NCI-H187 (cell line): Measurements from ENCODE around the gene UBE2QL1.

ENCODE experiments used
- DNase-seq, 2 experiments: peaks; one replicate each; lab custom pipeline; 2025; lab: John Stamatoyannopoulos, UW

The UBE2QL1 gene

DNA sequence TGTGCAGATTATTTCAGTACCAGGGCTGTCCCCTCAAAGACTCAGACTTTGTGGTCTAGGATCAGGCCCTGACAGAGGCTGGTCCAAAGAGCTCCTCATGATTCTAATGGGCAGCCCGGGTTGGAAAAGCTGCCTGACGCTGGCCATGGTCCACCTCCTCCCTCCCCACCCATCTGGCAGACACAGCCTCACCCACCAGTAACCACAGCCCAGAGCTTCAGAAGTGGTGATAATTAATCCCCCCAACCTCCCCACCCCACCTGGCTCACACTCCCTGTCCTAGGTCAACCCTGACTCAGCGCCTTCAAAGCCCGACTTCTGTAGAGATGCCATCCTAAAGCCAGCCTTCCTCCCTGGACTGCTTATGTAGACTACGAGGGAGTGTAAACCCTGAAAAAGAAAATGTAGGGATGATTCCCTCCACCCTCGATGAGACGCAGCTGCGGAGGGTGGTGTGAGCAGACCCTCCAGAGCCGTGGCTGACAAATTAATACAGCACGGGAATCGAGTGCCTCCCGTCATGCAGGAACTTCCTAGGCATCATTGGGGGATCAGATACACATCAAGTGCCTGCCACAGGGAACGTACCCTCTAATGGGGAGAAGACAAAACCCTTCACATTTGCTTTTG, 7.0 kb downstream of the UBE2QL1 start:
- DNase-seq: no peak

DNA sequence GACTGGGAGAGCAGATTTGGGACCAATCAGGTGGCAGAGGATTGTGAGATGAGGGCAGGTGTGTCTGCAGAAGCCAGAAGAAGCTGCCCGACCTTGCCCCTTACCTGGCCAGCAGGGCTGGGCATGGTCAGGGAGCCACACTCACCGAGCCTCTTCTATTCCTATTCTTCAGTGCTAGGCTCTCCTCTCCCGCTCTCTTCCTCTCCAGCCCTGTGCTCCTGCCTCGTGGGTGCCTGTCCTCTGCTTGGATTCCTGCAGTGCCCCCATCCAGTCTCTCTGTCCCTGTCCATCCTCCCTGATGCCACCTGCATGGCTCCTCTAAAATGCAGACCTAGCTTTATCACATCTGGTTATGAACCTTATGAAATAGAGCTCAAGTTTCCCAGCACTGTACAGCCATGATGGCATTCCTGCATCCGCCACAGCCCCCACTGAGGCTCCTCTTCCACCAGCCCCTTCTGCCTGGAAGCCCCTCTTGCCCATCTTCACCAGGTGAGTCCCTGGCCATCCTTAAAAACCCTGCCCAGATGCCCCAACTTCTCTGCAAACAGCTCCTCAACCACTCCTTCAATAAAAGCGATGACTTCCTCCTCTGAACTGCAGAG, 8.2 kb downstream of the UBE2QL1 start:
- no peak for DNase-seq

DNA sequence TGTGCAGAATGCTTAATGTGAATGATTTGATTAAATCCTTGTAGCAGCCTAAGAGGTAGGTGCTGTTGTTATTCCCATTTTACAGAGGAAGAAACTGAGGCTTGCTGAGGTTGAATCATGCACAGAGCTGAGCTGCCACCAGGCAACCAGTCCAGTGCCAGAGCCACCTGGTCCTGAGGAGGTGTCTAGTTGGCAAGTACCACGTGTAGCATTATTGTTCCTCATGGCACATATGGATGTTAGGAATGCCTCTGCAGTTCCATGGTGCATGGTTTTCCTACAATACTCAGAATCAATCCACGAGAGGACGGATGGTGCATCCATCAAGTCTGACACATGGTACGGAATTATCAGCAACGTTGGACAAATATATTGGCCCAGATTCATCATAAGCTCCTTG, 8.9 kb downstream of the UBE2QL1 start:
- no peak for DNase-seq

DNA sequence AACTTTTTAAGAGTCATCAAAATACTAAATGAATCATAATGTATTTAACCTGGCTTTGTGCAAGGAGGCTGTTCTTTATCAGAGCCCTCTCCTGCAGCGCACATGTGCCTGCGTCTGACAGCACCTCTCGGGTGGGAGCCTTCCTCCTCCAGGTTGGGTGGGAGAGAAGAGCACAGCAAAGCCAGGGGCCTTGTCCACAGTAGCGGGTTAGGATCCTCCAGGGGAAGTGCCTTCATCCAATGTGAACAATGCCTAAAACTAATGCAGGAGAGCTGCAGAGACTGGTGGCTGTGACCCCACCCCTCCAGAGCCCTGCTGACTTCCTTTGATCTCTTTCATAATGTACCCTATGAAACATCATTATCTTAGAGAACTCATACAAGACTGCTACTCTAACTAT, 10.2 kb downstream of the UBE2QL1 start:
- DNase-seq: no peak

DNA sequence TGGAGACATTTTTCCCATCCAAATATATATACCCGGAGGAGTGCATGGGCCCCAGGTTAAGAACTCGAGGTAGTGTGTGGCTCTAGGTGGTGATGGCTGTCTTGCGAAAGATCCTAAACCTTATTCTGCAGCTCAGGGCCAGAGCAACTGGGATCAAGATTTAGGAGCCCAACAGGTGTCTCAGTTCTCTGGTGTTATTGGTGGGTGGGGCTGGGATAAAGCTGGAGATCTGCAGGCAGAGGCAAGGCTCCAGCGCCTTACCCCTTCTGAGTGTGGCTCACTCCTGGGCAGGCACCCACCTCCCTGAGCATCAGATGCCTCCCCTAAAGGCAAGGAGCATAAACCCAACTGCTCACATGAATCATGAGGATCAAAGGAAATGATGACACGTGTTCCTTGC, 11.2 kb downstream of the UBE2QL1 start:
- no peak for DNase-seq

DNA sequence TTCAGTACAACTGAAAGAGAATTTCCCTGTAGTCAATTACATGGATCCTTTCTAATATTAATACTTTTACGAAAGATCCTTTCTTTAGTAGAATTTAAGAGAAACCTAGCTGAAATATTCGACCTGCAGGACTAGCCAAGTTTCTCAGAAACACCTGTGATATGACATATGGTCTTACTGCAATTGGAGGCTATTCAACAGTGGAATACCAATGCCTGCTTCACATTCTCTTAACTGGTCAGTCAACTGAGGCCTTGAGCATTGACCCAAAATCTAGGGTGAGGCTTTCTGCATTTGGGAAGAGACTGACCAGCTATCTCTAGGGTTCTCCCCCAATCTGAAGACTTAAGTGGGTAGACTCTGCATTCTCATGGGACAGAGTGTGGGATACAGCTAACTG, 12.3 kb downstream of the UBE2QL1 start:
- no peak for DNase-seq

DNA sequence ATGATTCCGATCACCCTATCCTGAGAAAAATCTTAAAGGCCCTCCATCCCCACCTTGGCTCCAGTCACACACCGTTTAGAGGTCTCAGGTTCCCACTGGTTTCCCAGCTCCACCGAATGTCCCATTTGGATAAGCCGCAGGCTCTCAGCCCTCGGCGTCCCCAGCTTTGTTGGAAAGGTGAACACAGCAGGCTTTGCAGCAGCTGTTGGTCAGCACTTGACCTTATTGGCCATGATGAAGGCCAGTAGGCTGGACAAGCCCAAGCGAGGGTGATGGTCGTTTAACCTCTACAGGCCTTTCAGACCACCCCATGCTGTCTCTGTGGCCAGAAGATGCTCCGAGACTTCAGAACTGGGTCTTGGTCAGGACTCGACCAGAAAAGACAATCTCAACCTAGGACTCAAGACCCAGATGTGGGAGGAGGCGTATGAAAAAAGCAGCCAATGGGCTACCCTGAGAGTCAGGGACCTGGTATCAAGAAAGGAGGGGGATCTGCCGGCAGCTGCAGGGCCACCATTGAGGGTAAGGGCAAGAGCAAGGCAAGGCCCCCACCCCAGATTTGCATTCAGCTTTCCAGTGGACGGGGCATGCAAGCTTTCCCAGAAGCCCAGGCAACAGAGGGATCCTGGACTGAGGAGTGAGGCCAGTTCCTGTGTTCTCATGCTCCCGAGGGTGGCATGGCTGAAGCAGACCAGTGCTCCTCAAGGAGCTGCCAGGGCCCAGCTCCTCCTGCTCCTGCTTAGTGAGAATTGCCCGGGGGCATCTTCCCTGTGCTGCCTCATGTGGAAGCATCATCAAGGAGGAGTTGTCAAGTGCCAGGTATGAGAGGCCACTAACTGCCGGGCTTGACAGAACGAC, 13.4 kb downstream of the UBE2QL1 start:
- no peak for DNase-seq

DNA sequence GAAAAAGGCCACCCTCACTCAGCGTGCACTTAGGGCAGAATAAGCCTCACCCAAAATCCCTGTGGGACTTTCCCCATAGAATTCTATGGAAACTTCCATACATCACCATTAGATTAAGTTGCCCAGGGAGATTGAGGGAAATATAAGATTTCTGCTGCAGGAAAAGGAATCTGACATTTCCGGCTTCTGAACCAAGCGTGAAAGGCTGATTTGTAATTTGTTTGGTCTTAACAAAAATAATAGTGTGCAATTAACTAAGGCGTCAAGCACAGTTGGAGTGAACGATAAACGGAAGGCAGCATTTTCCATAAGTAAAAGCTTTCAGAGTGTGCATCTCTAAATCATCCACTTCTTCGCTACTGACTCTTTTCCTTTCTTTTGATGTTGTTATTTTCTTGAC, 14.0 kb downstream of the UBE2QL1 start:
- DNase-seq: no peak

DNA sequence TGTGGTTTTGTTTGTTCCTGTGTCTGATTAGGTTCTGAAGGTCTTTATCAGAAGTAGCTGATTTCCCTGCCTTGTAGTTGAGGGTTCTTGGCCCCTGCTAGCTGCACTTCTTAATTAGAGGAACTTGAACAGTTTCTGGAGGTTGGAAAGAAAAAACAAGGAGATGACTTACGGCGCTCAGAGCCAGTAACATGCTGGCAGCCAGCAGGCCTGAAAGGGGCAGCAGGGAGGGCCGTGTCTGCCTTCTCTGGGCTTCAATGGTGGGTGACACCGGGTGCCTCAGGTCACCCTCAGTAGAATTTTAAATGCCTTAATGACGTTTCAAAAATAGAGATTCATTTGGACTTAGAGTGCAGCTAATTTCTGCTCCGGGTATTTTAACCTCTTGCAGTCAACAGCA, 15.8 kb downstream of the UBE2QL1 start:
- DNase-seq: no peak

DNA sequence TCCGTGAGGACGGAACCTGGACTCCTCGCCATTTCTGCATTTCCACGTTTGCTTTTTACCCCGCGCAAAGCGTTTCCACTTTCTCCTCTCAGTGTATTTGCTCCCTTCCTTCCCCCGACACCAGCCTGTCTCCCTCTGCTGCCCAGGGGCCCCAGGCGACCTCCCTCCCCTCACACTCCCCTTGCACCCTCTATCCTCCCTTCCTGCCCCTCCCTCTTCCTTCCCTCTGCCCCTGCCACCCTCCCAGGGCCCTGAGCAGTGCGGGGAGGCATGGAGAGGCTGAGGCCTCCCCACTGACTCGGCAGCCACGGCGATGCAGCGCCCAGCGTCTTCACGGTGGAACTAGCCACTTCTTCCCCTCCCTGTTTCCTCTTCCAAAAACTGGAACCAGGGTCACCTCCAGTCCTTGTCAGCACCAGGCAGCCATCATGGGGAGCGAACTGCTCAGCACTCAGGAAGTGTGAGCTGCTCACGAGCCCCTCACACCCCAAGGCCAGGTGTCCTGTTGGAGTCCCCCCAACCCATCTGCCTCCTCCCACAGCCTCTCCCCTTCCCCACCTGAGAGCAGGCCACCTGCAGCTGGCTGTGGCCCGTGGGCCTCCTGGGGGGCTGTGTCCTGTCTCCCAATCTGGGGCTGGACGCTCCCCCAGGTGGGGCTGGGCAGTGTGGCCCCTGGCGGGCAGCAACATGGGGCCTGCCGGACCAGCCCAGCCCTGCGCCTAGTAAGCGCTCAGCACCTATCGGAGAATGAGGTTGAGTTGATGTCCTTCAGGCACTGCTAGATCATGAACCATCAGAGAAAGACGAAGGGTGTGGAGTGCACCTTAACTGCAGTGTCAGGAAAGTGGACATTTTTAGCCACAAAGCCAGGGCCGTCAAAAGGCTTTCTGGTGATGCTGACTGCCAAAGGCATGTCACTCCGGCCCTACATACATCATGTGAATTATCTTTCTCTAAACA, 17.5 kb downstream of the UBE2QL1 start:
- no peak for DNase-seq

DNA sequence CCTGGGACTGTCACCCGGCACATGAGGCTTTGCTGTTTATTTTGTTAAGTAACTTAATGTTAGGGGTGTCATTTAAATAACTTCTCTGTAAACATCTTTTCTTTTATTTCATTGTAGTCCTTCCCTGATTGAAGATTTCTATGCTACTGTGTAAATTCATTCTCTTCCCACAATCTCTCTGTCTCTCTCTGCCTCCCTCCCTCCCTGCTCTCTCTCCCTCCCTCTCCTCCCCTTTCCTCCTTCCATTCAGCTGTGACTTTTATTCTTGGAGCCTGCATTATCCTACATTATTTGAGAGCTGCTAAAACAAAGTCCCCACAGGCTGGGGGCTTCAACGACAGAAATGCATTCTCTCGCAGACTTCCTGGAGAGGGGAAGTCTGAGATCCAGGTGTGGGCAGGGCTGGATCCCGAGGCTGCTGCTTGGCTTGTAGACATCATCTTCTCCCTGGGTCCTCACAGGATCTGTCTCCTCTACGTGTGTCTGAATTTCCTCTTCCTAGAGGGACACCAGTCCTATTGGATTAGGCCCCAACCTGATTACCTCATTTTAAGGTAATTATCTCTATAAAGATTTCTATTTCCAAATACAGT, 18.4 kb downstream of the UBE2QL1 start:
- DNase-seq: no peak

DNA sequence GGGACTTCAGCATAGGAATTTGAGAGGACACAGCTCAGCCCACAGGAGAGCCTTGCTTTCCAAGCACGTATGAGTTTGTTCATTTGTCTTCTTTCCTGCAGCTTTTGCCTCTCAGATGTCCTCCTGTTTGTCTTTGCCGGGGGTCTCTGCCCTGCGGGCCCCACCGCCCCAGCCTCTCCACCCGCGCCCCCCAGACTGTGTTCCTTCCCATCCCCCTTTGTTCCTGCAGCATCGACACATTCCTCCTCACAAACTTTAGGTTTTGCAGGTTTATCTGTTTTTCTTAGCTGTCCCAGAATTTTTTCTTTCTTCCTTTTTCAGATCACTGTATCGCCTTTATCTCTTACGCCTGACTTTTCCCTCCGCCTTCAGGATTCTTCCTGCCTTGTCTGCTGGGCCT, 18.9 kb downstream of the UBE2QL1 start:
- DNase-seq: no peak

DNA sequence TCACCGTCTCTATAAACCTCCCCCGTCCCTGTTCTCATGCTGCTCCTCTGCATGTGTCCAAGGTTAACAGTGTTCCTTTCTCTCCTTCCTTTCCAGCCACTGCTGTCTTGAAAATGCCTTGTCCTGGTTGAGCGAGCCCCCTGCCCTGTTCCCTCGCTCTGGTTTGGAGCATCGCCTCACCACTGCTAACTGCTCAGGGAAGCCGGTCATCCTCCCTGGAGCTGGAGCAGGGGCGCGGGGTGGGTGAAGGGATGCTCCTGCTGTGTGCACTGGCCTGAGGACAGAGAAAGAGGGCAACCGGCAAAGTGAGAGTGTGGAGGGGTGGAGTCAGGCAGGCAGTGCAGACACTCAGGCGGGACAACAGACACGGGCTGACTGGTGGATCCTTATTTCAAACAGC, 19.4 kb downstream of the UBE2QL1 start:
- no peak for DNase-seq

DNA sequence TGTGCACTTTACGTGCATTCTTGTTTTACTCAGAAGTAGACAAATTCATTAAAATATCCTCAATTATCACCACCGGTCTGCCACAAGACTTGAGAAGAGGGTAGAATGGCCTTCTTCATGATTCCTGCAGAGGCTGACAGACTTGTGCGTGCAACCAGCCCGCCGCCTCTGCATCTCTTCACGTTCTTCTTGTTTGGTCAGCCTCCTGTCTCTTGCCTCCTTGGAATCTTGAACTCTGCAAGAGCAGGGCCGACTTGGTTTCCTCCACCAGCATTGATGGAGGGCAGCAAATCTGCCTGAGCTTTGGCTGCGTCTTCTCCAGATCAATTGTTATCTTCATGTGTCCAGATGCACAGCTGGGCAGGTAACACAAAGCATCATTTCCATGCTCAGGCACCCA, 20.2 kb downstream of the UBE2QL1 start:
- DNase-seq: no peak

DNA sequence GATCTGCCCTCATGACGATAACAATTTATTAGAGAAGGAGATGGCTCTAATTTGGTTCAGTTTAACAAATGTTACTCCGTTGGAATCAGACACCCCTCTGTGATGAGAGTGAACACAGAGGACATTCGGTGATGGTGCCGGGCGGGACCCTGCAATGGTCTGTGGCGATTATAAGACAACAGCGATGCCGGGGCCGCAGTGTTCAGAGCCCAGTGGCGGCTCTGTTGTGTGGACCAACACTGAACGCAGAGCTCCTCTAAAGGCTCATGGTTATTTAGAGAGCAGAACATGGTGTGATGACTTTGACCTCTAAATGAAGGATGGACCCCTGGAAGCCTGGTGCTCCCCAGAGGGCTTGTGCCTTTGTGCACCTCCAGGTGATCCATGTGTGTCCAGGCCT, 21.2 kb downstream of the UBE2QL1 start:
- DNase-seq: no peak

DNA sequence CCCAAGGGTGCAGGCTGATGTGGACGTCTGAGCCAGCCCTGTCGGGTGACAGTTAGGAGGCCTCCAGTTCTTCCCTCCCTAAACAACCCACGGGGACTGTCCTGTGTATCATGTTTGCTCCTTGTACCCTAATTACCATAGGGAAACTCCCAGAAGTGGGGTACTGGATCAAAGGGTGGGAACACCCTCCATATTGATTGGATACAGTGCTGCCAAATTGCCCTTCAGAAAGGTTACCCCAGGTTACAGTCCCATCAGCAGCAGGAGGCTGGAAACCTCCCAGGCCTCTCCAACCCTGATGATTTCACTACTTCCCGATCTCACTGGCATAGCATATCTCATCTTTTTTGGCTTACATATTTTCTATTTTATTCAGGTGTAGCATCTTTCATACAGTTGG, 22.0 kb downstream of the UBE2QL1 start:
- no peak for DNase-seq

DNA sequence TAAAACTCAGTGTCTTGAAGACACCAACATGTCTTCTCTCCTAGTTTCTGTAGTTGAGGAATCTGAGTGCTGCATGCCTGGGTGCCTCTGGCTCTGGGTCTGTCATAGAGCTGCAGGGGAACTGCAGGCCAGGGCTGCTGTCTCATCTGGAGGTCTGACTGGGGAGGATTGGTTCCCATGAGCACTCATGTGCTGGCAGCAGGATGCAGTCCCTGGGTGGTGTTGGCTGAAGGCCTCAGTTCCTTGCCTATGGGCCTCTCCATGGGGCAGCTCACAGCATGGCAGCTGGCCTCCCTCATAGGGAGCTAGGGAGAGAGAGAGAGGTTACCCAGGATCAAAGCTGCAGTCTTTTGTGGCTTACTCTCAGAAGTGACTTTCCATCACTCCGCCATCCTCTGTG, 22.6 kb downstream of the UBE2QL1 start:
- no peak for DNase-seq

DNA sequence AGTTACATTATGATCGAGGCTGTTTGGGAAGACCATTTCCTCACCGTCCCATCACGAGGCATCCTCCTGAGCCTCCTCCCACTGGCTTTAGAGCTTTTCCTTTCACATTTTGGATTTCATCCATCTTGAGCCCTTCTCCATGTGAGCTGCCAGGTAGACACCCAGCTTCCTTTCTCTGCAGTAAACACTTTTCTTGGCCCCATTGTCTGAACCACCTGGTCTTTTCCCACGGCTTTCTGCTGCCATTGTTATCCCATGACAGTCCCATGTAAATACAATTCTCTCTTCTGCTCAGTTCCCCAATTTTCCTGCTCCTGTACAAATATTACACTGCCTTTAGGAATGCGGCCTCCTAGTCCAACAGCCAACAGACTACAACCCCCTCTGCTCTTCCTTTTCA, 24.1 kb downstream of the UBE2QL1 start:
- no peak for DNase-seq

DNA sequence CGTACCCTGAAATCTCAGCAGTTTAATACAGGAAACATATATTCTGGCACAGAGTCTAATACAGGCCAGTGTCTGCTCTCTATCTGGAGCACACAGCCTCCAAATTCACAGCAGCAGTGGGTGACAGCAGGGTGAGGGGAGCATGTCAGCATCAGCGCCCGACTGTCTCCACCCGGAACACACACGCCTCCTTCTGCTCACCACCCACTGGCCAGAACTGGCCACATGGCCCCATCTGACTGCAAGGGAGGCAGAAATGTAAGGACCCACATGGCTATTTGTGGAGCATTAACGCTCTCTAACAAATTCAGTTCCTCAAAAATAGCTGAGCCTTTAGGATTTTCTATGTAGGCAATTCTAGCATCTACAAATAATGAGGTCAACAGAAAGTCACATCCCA, 24.6 kb downstream of the UBE2QL1 start:
- no peak for DNase-seq

DNA sequence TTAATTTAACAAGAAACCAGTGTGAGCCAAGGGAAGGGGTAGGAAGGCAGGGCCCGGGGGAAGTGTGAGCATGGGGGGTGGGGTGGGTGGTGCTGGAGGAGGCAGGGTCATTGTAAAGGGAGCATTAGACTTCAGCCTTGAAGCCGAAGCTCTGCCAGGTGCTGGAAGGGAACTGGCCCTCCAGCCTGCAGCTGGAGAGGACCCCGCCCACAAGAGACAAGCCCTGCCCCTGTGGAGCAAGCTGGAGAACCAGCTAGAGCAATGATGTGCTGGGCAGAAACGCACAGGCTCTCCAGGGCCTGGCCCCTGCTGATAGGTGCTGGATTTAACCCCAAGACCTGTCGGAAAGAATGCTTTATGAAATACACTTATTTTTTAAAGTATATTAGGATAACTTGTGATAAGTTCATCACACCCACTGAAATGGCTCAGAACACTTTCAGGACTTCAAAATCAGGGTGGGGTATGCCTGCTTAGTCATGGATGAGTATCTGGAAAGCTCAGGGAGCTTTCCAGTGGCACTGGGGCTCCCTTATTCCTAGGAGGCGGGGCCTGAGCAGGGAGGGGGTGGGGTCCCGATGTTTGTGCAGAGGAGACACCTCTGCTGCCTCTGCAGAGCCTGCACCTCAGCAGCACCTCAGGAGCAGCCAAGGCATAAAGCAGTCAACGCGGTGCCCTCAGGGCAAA, 27.1 kb downstream of the UBE2QL1 start:
- DNase-seq: peak; percentile 62 to 94

DNA sequence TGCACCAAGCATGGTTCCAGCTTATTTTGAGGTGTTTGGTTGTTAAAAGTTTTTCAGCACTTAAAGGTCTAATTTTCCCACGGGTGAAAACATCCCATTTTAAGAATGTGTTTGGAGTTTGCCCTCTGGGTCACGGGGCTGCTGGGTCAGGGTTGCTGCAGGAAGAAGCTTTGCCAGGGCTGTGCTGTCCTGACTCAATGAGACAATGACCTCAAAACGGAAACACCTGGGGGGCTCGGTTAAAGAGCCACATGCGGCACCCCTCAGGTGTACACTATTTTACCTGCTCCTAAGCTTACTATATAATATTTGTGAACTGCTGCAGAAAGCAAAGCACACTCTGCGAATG, 27.6 kb downstream of the UBE2QL1 start:
- no peak for DNase-seq
